Spleen (tissue), 11 donors: ENCODE results near the gene ADCY4. TPM values are rescaled to one million over a fixed set of nuclear protein-coding genes. Genes with fewer than 3 reads are reported as not detected.

Experiments used
- DNase-seq: peaks from one replicate; pipeline ENCODE4 v3.0.0-alpha.2; 2020
- H3K27ac ChIP-seq, 8 donors: fragments of 200-600 bp; sonication (generic) in 7 of 8; 1 replicate in 4 of 8; 2 replicates in 4 of 8; pipeline versions ENCODE4 v1.5.0 to v1.8.0; 2016 to 2021; ENCODE audit warnings: inconsistent platforms in 4 of 8, mild to moderate bottlenecking in 4 of 8, moderate library complexity in 1 of 8
- H3K27me3 ChIP-seq, 7 donors: fragments of 200-600 bp; sonication (generic) in 6 of 7; replicated peaks in 1 of 7; 1 replicate in 4 of 7; 2 replicates in 3 of 7; pipeline versions ENCODE4 v1.5.0 to v1.8.0; 2016 to 2021; ENCODE audit warnings: inconsistent platforms in 3 of 7, mild to moderate bottlenecking in 1 of 7
- H3K36me3 ChIP-seq, 6 donors: fragments of 200-600 bp; sonication (generic) in 5 of 6; 1 replicate in 4 of 6; 2 replicates in 2 of 6; pipeline versions ENCODE4 v1.5.0 to v1.8.0; 2016 to 2021; ENCODE audit warnings: inconsistent platforms in 2 of 6
- H3K4me1 ChIP-seq, 6 donors: fragments of 200-600 bp; sonication (generic) in 5 of 6; 1 replicate in 3 of 6; 2 replicates in 3 of 6; pipeline versions ENCODE4 v1.5.0 to v1.8.0; 2016 to 2021; ENCODE audit warnings: inconsistent platforms in 3 of 6
- H3K4me3 ChIP-seq, 8 donors: fragments of 200-600 bp; sonication (generic) in 7 of 8; 1 replicate in 4 of 8; 2 replicates in 4 of 8; pipeline versions ENCODE4 v1.5.0 to v1.8.0; 2016 to 2021; ENCODE audit warnings: inconsistent platforms in 4 of 8, mild to moderate bottlenecking in 4 of 8, moderate library complexity in 2 of 8
- H3K9me3 ChIP-seq, 8 donors: fragments of 200-600 bp; sonication (generic) in 7 of 8; 1 replicate in 4 of 8; 2 replicates in 4 of 8; pipeline versions ENCODE4 v1.5.0 to v1.8.0; 2016 to 2021; ENCODE audit warnings: inconsistent platforms in 4 of 8
- CTCF ChIP-seq, 11 experiments: fragments of 200-600 bp in 7 of 11; fragments of 450-650 bp in 4 of 11; sonication (generic) in 4 of 11; IDR thresholded peaks in 8 of 11; conservative IDR thresholded peaks in 3 of 11; 1 replicate in 7 of 11; 2 replicates in 4 of 11; pipeline versions ENCODE4 v1.4.0 to v1.8.0; 2016 to 2021; ENCODE audit warnings: antibody characterized with exemption in 11 of 11, inconsistent platforms in 4 of 11, mild to moderate bottlenecking in 1 of 11
- POLR2A ChIP-seq, 3 donors: fragments of 450-650 bp; IDR thresholded peaks; one replicate each; pipeline ENCODE4 v1.5.1; 2017; ENCODE audit warnings: antibody characterized with exemption in 3 of 3, mild to moderate bottlenecking in 1 of 3
- POLR2AphosphoS5 ChIP-seq, 3 donors: sonication (generic); formaldehyde crosslinking; IDR thresholded peaks; one replicate each; pipeline ENCODE4 v1.5.1; 2017; ENCODE audit warnings: antibody characterized with exemption in 3 of 3
- WGBS, 5 donors: extraction: QIAGEN DNeasy Blood & Tissue Kit in 3 of 5; methylation state at CpG; one replicate each; pipeline versions ENCODE4 v1.1.5 to v1.1.7; 2013 to 2018; 5-methylcytosine and 5-hydroxymethylcytosine counted together
- intact Hi-C: fragments of 100-400 bp; cut with DNase I; formaldehyde crosslinking; loops from one replicate; pipeline ENCODE4 v1.15.0; 2023; ENCODE audit warnings: low total_unique reads
- polyA plus RNA-seq, 3 donors: library from polyadenylated mRNA; stranded (reverse); fragments of 200-250 nt; gene quantifications; one replicate each; pipeline ENCODE4 v1.2.1, GENCODE V29; 2013
- small RNA-seq, 4 donors: library from RNA; depleted of rRNA; stranded (forward); fragments of <200 nt; gene quantifications; one replicate each; pipeline ENCODE3, GENCODE V24; 2016
- total RNA-seq, 7 donors: library from RNA; depleted of rRNA in 3 of 7; stranded (reverse); fragments of >200 nt in 3 of 7; fragmentation: NEBNext Ultra II Directional in 4 of 7; extraction: Animal tissue kit (Norgen Biotek cat#: 25700) in 4 of 7; gene quantifications; one replicate each; pipeline versions ENCODE4 v1.1.0 to v1.2.1, GENCODE V29; 2016 to 2021
- donor health status: healthy with polysubstance abuse.
- donor health status: DM: no; HTN: no; CAD: no; lungs with moderate emphysema.
- donor health status: DM: no; HTN: no; CAD: no.
- donor health status: Bipolar disorder and iron deficiency.
- donor health status: healthy.
- donor health status: DM: no; HTN: no; CAD: no.
- donor health status: DM: yes; HTN: yes; CAD: no.

ADCY4 gene
- total and polyA plus RNA-seq, 10 donors: 13.0 to 114 (median 56.7) TPM

GRCh38 chr14:24270537-24271133 lies 64.2 kb downstream of the ADCY4 start:
- H3K27ac ChIP-seq: peak overlapping the region; percentile 87 to 100 (median 99)
- H3K36me3 ChIP-seq: peaks cover 0 to 46% (median 37%) of the 10 kb centered on the region in 6 donors
- H3K27me3 ChIP-seq: no peaks in the 10 kb centered on the region
- peak overlapping the region; percentile 46 to 82 (median 68) for H3K4me3 ChIP-seq
- 7 to 21% (median 17%) methylated on average over 11 to 13 of the region's 13 CpGs for WGBS, 5 donors
- H3K4me1 ChIP-seq: peaks cover 7 to 61% (median 46%) of the 10 kb centered on the region in 6 donors
- intact Hi-C loops: no loop called here
- DNase-seq: no peak
- no peaks in the 10 kb centered on the region for H3K9me3 ChIP-seq
- TF ChIP-seq POLR2A (IDR thresholded peaks at IDR 0.05): no peak
- TF ChIP-seq POLR2AphosphoS5 (IDR thresholded peaks at IDR 0.05): no peak
- no peak for TF ChIP-seq CTCF (IDR thresholded peaks at IDR 0.05 in 8 of 11, conservative IDR thresholded peaks at IDR 0.05 in 3 of 11)

- Histone ChIP-seq H3K36me3 (peaks cover 0 to 52% (median 41%) of the 10 kb centered on the region in 6 donors), H3K4me3 (no peak overlapping the region), H3K27ac (peak overlapping the region in 3 of 8 donors; percentile 95 to 100 (median 99)), H3K4me1 (peaks cover 7 to 54% (median 41%) of the 10 kb centered on the region in 6 donors), H3K27me3 (no peaks in the 10 kb centered on the region), H3K9me3 (no peaks in the 10 kb centered on the region)
- DNase-seq: peak; percentile 75
- intact Hi-C loops: no loop called here
- TF ChIP-seq POLR2AphosphoS5 (IDR thresholded peaks at IDR 0.05) (no peak), POLR2A (IDR thresholded peaks at IDR 0.05) (no peak), CTCF (IDR thresholded peaks at IDR 0.05 in 8 of 11, conservative IDR thresholded peaks at IDR 0.05 in 3 of 11) (no peak)
- 95 to 98% (median 97%) methylated on average over 10 to 14 of the region's 14 CpGs for WGBS, 5 donors
Measured at GRCh38 chr14:24269910-24270536, 64.8 kb downstream of the ADCY4 start.

GRCh38 chr14:24269368-24269767 lies 65.5 kb downstream of the ADCY4 start:
- H3K4me1 ChIP-seq: peaks cover 5 to 48% (median 37%) of the 10 kb centered on the region in 6 donors
- no peak overlapping the region for H3K27ac ChIP-seq
- H3K9me3 ChIP-seq: no peaks in the 10 kb centered on the region
- 93 to 98% (median 94%) methylated on average over 7 to 8 of the region's 8 CpGs for WGBS, 5 donors
- no peak for TF ChIP-seq POLR2A (IDR thresholded peaks at IDR 0.05)
- TF ChIP-seq CTCF (IDR thresholded peaks at IDR 0.05 in 8 of 11, conservative IDR thresholded peaks at IDR 0.05 in 3 of 11): no peak
- TF ChIP-seq POLR2AphosphoS5 (IDR thresholded peaks at IDR 0.05): no peak
- DNase-seq: no peak
- no peaks in the 10 kb centered on the region for H3K27me3 ChIP-seq
- H3K4me3 ChIP-seq: no peak overlapping the region
- intact Hi-C loops: no loop called here
- H3K36me3 ChIP-seq: peaks cover 0 to 59% (median 43%) of the 10 kb centered on the region in 6 donors

Small RNA genes within 50 kb of the gene (small RNA-seq; reads per million reads assigned to genes)
- gene RF00026: 0 reads per million in 4 donors

Other genes with a start within 250 kb of the ADCY4 start
Only the 30 nearest of the 33 such genes appear.
- gene NRL, start 220.1 kb downstream of the ADCY4 start, total RNA-seq: 1 to 10 TPM; 2.0 to 7.8 (median 4.2) TPM
- 1 to 10 TPM; 2.7 to 4.7 (median 3.7) TPM for gene NRL, start 220.1 kb downstream of the ADCY4 start, polyA plus RNA-seq
- 10 to 100 TPM in 2 of 7 donors, 1 to 10 TPM in 5; 3.7 to 12.9 (median 9.0) TPM for gene FITM1, start 204.4 kb downstream of the ADCY4 start, total RNA-seq
- gene FITM1, start 204.4 kb downstream of the ADCY4 start, polyA plus RNA-seq: 1 to 10 TPM; 4.6 to 9.6 (median 8.3) TPM
- 100 to 1,000 TPM; 157 to 303 (median 247) TPM for gene PSME1, start 198.9 kb downstream of the ADCY4 start, total RNA-seq
- gene PSME1, start 198.9 kb downstream of the ADCY4 start, polyA plus RNA-seq: 100 to 1,000 TPM; 349 to 441 (median 364) TPM
- gene EMC9, start 193.5 kb downstream of the ADCY4 start, total RNA-seq: 10 to 100 TPM; 17.7 to 27.3 (median 19.9) TPM
- gene EMC9, start 193.5 kb downstream of the ADCY4 start, polyA plus RNA-seq: 10 to 100 TPM; 25.4 to 50.6 (median 48.5) TPM
- 100 to 1,000 TPM in 5 of 7 donors, 10 to 100 TPM in 2; 80.0 to 295 (median 189) TPM for gene PSME2, start 188.5 kb downstream of the ADCY4 start, total RNA-seq
- 100 to 1,000 TPM; 337 to 509 (median 433) TPM for gene PSME2, start 188.5 kb downstream of the ADCY4 start, polyA plus RNA-seq
- 100 to 1,000 TPM in 3 of 7 donors, 10 to 100 TPM in 4; 61.9 to 113 (median 96.9) TPM for gene RNF31, start 187.6 kb downstream of the ADCY4 start, total RNA-seq
- 100 to 1,000 TPM in 2 of 3 donors, 10 to 100 TPM in 1; 56.5 to 148 (median 122) TPM for gene RNF31, start 187.6 kb downstream of the ADCY4 start, polyA plus RNA-seq
- 100 to 1,000 TPM; 122 to 265 (median 218) TPM for gene IRF9, start 173.8 kb downstream of the ADCY4 start, total RNA-seq
- 100 to 1,000 TPM in 2 of 3 donors, 10 to 100 TPM in 1; 85.8 to 166 (median 118) TPM for gene IRF9, start 173.8 kb downstream of the ADCY4 start, polyA plus RNA-seq
- gene REC8, start 163.0 kb downstream of the ADCY4 start, total RNA-seq: 10 to 100 TPM; 23.5 to 51.6 (median 38.0) TPM
- 10 to 100 TPM; 23.6 to 48.0 (median 43.1) TPM for gene REC8, start 163.0 kb downstream of the ADCY4 start, polyA plus RNA-seq
- 10 to 100 TPM; 20.0 to 49.7 (median 29.9) TPM for gene IPO4, start 146.3 kb downstream of the ADCY4 start, total RNA-seq
- gene IPO4, start 146.3 kb downstream of the ADCY4 start, polyA plus RNA-seq: 10 to 100 TPM; 10.0 to 14.7 (median 10.4) TPM
- 10 to 100 TPM; 30.4 to 53.6 (median 37.3) TPM for gene TM9SF1, start 139.6 kb downstream of the ADCY4 start, total RNA-seq
- gene TM9SF1, start 139.6 kb downstream of the ADCY4 start, polyA plus RNA-seq: 10 to 100 TPM in 1 of 3 donors, 1 to 10 TPM in 2; 4.7 to 12.7 (median 7.9) TPM
- 1 to 10 TPM in 1 of 7 donors, under 1 TPM in 4, not detected in 2; 0.44 to 1.4 (median 0.61) TPM for gene TSSK4, start 129.4 kb downstream of the ADCY4 start, total RNA-seq
- not detected for gene TSSK4, start 129.4 kb downstream of the ADCY4 start, polyA plus RNA-seq
- gene CHMP4A, start 121.6 kb downstream of the ADCY4 start, total RNA-seq: 10 to 100 TPM; 53.3 to 71.7 (median 61.9) TPM
- 100 to 1,000 TPM; 106 to 149 (median 132) TPM for gene CHMP4A, start 121.6 kb downstream of the ADCY4 start, polyA plus RNA-seq
- 10 to 100 TPM; 11.0 to 25.5 (median 17.6) TPM for gene MDP1, start 119.0 kb downstream of the ADCY4 start, total RNA-seq
- gene MDP1, start 119.0 kb downstream of the ADCY4 start, polyA plus RNA-seq: 10 to 100 TPM; 30.2 to 39.6 (median 33.6) TPM
- gene NEDD8, start 102.7 kb downstream of the ADCY4 start, total RNA-seq: 100 to 1,000 TPM in 6 of 7 donors, 10 to 100 TPM in 1; 98.6 to 137 (median 122) TPM
- gene NEDD8, start 102.7 kb downstream of the ADCY4 start, polyA plus RNA-seq: 100 to 1,000 TPM; 164 to 237 (median 228) TPM
- 10 to 100 TPM; 57.0 to 85.6 (median 82.6) TPM for gene GMPR2, start 102.1 kb downstream of the ADCY4 start, total RNA-seq
- 10 to 100 TPM; 42.2 to 57.9 (median 50.3) TPM for gene GMPR2, start 102.1 kb downstream of the ADCY4 start, polyA plus RNA-seq
- 100 to 1,000 TPM in 3 of 7 donors, 10 to 100 TPM in 4; 61.8 to 121 (median 99.5) TPM for gene TINF2, start 92.4 kb downstream of the ADCY4 start, total RNA-seq
- 10 to 100 TPM; 55.7 to 60.8 (median 57.4) TPM for gene TINF2, start 92.4 kb downstream of the ADCY4 start, polyA plus RNA-seq
- 1 to 10 TPM; 1.4 to 4.8 (median 2.8) TPM for gene TGM1, start 71.9 kb downstream of the ADCY4 start, total RNA-seq
- gene TGM1, start 71.9 kb downstream of the ADCY4 start, polyA plus RNA-seq: 1 to 10 TPM; 1.7 to 3.5 (median 2.3) TPM
- gene RABGGTA, start 63.5 kb downstream of the ADCY4 start, total RNA-seq: 10 to 100 TPM; 41.7 to 63.0 (median 48.6) TPM
- gene RABGGTA, start 63.5 kb downstream of the ADCY4 start, polyA plus RNA-seq: 10 to 100 TPM; 22.5 to 46.7 (median 41.4) TPM
- gene DHRS1, start 35.3 kb downstream of the ADCY4 start, total RNA-seq: 10 to 100 TPM; 29.9 to 56.1 (median 34.0) TPM
- 10 to 100 TPM; 22.0 to 38.2 (median 30.3) TPM for gene DHRS1, start 35.3 kb downstream of the ADCY4 start, polyA plus RNA-seq
- gene NOP9, start 35.2 kb downstream of the ADCY4 start, total RNA-seq: 10 to 100 TPM; 16.8 to 26.9 (median 22.9) TPM
- 10 to 100 TPM in 1 of 3 donors, 1 to 10 TPM in 2; 4.5 to 12.1 (median 5.2) TPM for gene NOP9, start 35.2 kb downstream of the ADCY4 start, polyA plus RNA-seq
- 100 to 1,000 TPM in 2 of 7 donors, 10 to 100 TPM in 5; 54.0 to 145 (median 88.8) TPM for gene CIDEB, start 27.1 kb downstream of the ADCY4 start, total RNA-seq
- 10 to 100 TPM; 31.0 to 33.6 (median 31.4) TPM for gene CIDEB, start 27.1 kb downstream of the ADCY4 start, polyA plus RNA-seq
- 10 to 100 TPM in 6 of 7 donors, 1 to 10 TPM in 1; 9.2 to 32.3 (median 18.1) TPM for gene LTB4R2, start 24.9 kb downstream of the ADCY4 start, total RNA-seq
- gene LTB4R2, start 24.9 kb downstream of the ADCY4 start, polyA plus RNA-seq: 1 to 10 TPM in 2 of 3 donors, under 1 TPM in 1; 0.83 to 4.0 (median 1.3) TPM
- 10 to 100 TPM; 20.9 to 50.4 (median 35.8) TPM for gene LTB4R, start 23.6 kb downstream of the ADCY4 start, total RNA-seq
- 10 to 100 TPM; 13.9 to 28.6 (median 28.6) TPM for gene LTB4R, start 23.6 kb downstream of the ADCY4 start, polyA plus RNA-seq
- gene RIPK3, start 4.9 kb upstream of the ADCY4 start, total RNA-seq: 10 to 100 TPM; 24.8 to 42.4 (median 32.6) TPM
- 10 to 100 TPM; 14.0 to 18.4 (median 14.7) TPM for gene RIPK3, start 4.9 kb upstream of the ADCY4 start, polyA plus RNA-seq
- 10 to 100 TPM; 10.7 to 29.2 (median 20.2) TPM for gene NFATC4, start 33.1 kb upstream of the ADCY4 start, total RNA-seq
- gene NFATC4, start 33.1 kb upstream of the ADCY4 start, polyA plus RNA-seq: 100 to 1,000 TPM in 1 of 3 donors, 10 to 100 TPM in 2; 51.1 to 145 (median 99.9) TPM
- gene NYNRIN, start 63.9 kb upstream of the ADCY4 start, total RNA-seq: 10 to 100 TPM in 5 of 7 donors, 1 to 10 TPM in 2; 4.7 to 18.0 (median 12.0) TPM
- gene NYNRIN, start 63.9 kb upstream of the ADCY4 start, polyA plus RNA-seq: 1 to 10 TPM in 2 of 3 donors, under 1 TPM in 1; 0.87 to 2.7 (median 2.2) TPM
- 10 to 100 TPM in 4 of 7 donors, 1 to 10 TPM in 3; 4.3 to 21.7 (median 13.7) TPM for gene CBLN3, start 94.6 kb upstream of the ADCY4 start, total RNA-seq
- 10 to 100 TPM in 1 of 3 donors, 1 to 10 TPM in 2; 5.8 to 13.8 (median 6.8) TPM for gene CBLN3, start 94.6 kb upstream of the ADCY4 start, polyA plus RNA-seq
- gene KHNYN, start 94.9 kb upstream of the ADCY4 start, total RNA-seq: 10 to 100 TPM; 65.5 to 90.6 (median 72.2) TPM
- gene KHNYN, start 94.9 kb upstream of the ADCY4 start, polyA plus RNA-seq: 10 to 100 TPM; 10.9 to 35.2 (median 14.0) TPM
- gene SDR39U1, start 107.7 kb upstream of the ADCY4 start, total RNA-seq: 10 to 100 TPM; 48.2 to 87.8 (median 63.7) TPM
- gene SDR39U1, start 107.7 kb upstream of the ADCY4 start, polyA plus RNA-seq: 100 to 1,000 TPM in 2 of 3 donors, 10 to 100 TPM in 1; 94.6 to 146 (median 124) TPM
- gene CMA1, start 173.2 kb upstream of the ADCY4 start, total RNA-seq: not detected
- under 1 TPM in 1 of 3 donors, not detected in 2; 0.09 TPM for gene CMA1, start 173.2 kb upstream of the ADCY4 start, polyA plus RNA-seq